Heart left ventricle (tissue), 13 donors: ENCODE data around the gene TINCR.

ENCODE experiments used
- CTCF ChIP-seq, 12 donors: fragments of 200-600 bp; sonication (generic) in 4 of 12; IDR thresholded peaks; one replicate each; pipeline versions ENCODE4 v1.5.0 to v1.8.0; 2018 to 2022; ENCODE audit warnings: antibody characterized with exemption in 12 of 12, mild to moderate bottlenecking in 5 of 12
- POLR2A ChIP-seq, 2 donors: fragments of 450-650 bp; IDR thresholded peaks; one replicate each; pipeline ENCODE4 v1.6.1; 2017; ENCODE audit warnings: antibody characterized with exemption in 2 of 2, mild to moderate bottlenecking in 2 of 2, moderate library complexity in 2 of 2
- donor health status: ischemic (EF 13 %, LVEDD 7.1; RV severe dilation, severe dysfunction).
- donor health status: DM: no; HTN: yes; CAD: no.
- donor health status: DM: no; HTN: no; CAD: no.
- donor health status: ischemic (EF 25% LVEDD 6.9; RV normal size, moderate dysfunction).
- donor health status: ischemic (EF 25% LVEDD 5.7; RV mildly dilated, moderate dysfunction).
- donor health status: ischemic (EF 35%, LVEDD 5.7; RV mildly dilated, moderate dysfunction).
- donor health status: nonischemic (EF 11% LVEDD 7.7; RV severe dilation, severe dysfunction).
- donor health status: DM: yes; HTN: yes; CAD: no.
- donor health status: PGD.
- donor health status: ischemic (EF 29% LVEDD 5.4; RV normal size, mild dysfunction).
- donor health status: nonischemic (EF 23%, LVEDD 6.1; RV moderate dilation, normal function).

- no peak for TF ChIP-seq CTCF (IDR thresholded peaks at IDR 0.05)
- no peak for TF ChIP-seq POLR2A (IDR thresholded peaks at IDR 0.05)
Measured at GRCh38 chr19:5609881-5610448, 42.2 kb upstream of the TINCR start.
